Measurements from ENCODE around the gene QSOX2.

QSOX2 gene

GRCh38 chr9:136245219-136246150 is at the start of gene QSOX2:
Gene QSOX2 (minus strand): TSS chr9:136245812. CDS start chr9:136245803, 9 bp downstream.
- no peaks in the 10 kb centered on the region for H3K36me3 Mint-ChIP-seq
- H3K4me1 Mint-ChIP-seq (ENCODE audit: low read depth): peaks cover 37% of the 10 kb centered on the region
- H3K27ac Mint-ChIP-seq: peak within 1 kb of the TSS; percentile 98
- no peaks in the 10 kb centered on the region for H3K27me3 Mint-ChIP-seq
- H3K4me3 Mint-ChIP-seq: peak within 1 kb of the TSS; percentile 100
- H3K9me3 Mint-ChIP-seq (ENCODE audit: low read depth): no peaks in the 10 kb centered on the region

GRCh38 chr9:136295055-136295454 is 49.4 kb upstream of the QSOX2 start:
- H3K9me3 Mint-ChIP-seq (ENCODE audit: low read depth): no peaks in the 10 kb centered on the region
- H3K4me3 Mint-ChIP-seq: no peak overlapping the region
- H3K4me1 Mint-ChIP-seq (ENCODE audit: low read depth): no peaks in the 10 kb centered on the region
- no peak overlapping the region for H3K27ac Mint-ChIP-seq
- H3K27me3 Mint-ChIP-seq: no peaks in the 10 kb centered on the region
- H3K36me3 Mint-ChIP-seq: no peaks in the 10 kb centered on the region

GRCh38 chr9:136294437-136294836 is 48.8 kb upstream of the QSOX2 start:
- Mint-ChIP-seq H3K4me1 (ENCODE audit: low read depth) (no peaks in the 10 kb centered on the region), H3K27ac (no peak overlapping the region), H3K36me3 (no peaks in the 10 kb centered on the region), H3K9me3 (ENCODE audit: low read depth) (no peaks in the 10 kb centered on the region), H3K4me3 (no peak overlapping the region), H3K27me3 (no peaks in the 10 kb centered on the region)

- Mint-ChIP-seq H3K27me3 (no peaks in the 10 kb centered on the region), H3K36me3 (no peaks in the 10 kb centered on the region), H3K4me1 (ENCODE audit: low read depth) (no peaks in the 10 kb centered on the region), H3K27ac (no peak overlapping the region), H3K9me3 (ENCODE audit: low read depth) (no peaks in the 10 kb centered on the region), H3K4me3 (no peak overlapping the region)
Measured at GRCh38 chr9:136293476-136294077, 48.0 kb upstream of the QSOX2 start.

- Mint-ChIP-seq H3K4me3 (no peak overlapping the region), H3K36me3 (no peaks in the 10 kb centered on the region), H3K27ac (no peak overlapping the region), H3K27me3 (no peaks in the 10 kb centered on the region), H3K4me1 (ENCODE audit: low read depth) (no peaks in the 10 kb centered on the region), H3K9me3 (ENCODE audit: low read depth) (no peaks in the 10 kb centered on the region)
Measured at GRCh38 chr9:136292591-136293448, 47.2 kb upstream of the QSOX2 start.

- no peaks in the 10 kb centered on the region for H3K9me3 Mint-ChIP-seq (ENCODE audit: low read depth)
- no peak overlapping the region for H3K4me3 Mint-ChIP-seq
- no peaks in the 10 kb centered on the region for H3K36me3 Mint-ChIP-seq
- no peak overlapping the region for H3K27ac Mint-ChIP-seq
- no peaks in the 10 kb centered on the region for H3K27me3 Mint-ChIP-seq
- H3K4me1 Mint-ChIP-seq (ENCODE audit: low read depth): no peaks in the 10 kb centered on the region
Measured at GRCh38 chr9:136292026-136292538, 46.5 kb upstream of the QSOX2 start.

GRCh38 chr9:136291306-136292025 is 45.9 kb upstream of the QSOX2 start:
- Mint-ChIP-seq H3K27ac (no peak overlapping the region), H3K9me3 (ENCODE audit: low read depth) (no peaks in the 10 kb centered on the region), H3K27me3 (no peaks in the 10 kb centered on the region), H3K36me3 (no peaks in the 10 kb centered on the region), H3K4me3 (no peak overlapping the region), H3K4me1 (ENCODE audit: low read depth) (no peaks in the 10 kb centered on the region)

GRCh38 chr9:136290508-136291000 is 44.9 kb upstream of the QSOX2 start:
- no peaks in the 10 kb centered on the region for H3K27me3 Mint-ChIP-seq
- no peaks in the 10 kb centered on the region for H3K9me3 Mint-ChIP-seq (ENCODE audit: low read depth)
- H3K27ac Mint-ChIP-seq: no peak overlapping the region
- H3K4me3 Mint-ChIP-seq: no peak overlapping the region
- no peaks in the 10 kb centered on the region for H3K36me3 Mint-ChIP-seq
- no peaks in the 10 kb centered on the region for H3K4me1 Mint-ChIP-seq (ENCODE audit: low read depth)

GRCh38 chr9:136289651-136290507 is 44.3 kb upstream of the QSOX2 start:
- no peak overlapping the region for H3K27ac Mint-ChIP-seq
- no peak overlapping the region for H3K4me3 Mint-ChIP-seq
- no peaks in the 10 kb centered on the region for H3K4me1 Mint-ChIP-seq (ENCODE audit: low read depth)
- H3K36me3 Mint-ChIP-seq: no peaks in the 10 kb centered on the region
- H3K27me3 Mint-ChIP-seq: no peaks in the 10 kb centered on the region
- H3K9me3 Mint-ChIP-seq (ENCODE audit: low read depth): no peaks in the 10 kb centered on the region

GRCh38 chr9:136287960-136288753 is 42.5 kb upstream of the QSOX2 start:
- no peaks in the 10 kb centered on the region for H3K27me3 Mint-ChIP-seq
- no peaks in the 10 kb centered on the region for H3K36me3 Mint-ChIP-seq
- H3K9me3 Mint-ChIP-seq (ENCODE audit: low read depth): no peaks in the 10 kb centered on the region
- no peak overlapping the region for H3K4me3 Mint-ChIP-seq
- no peak overlapping the region for H3K27ac Mint-ChIP-seq
- peaks cover 3% of the 10 kb centered on the region for H3K4me1 Mint-ChIP-seq (ENCODE audit: low read depth)

GRCh38 chr9:136286987-136287379 is 41.4 kb upstream of the QSOX2 start:
- H3K36me3 Mint-ChIP-seq: no peaks in the 10 kb centered on the region
- no peaks in the 10 kb centered on the region for H3K9me3 Mint-ChIP-seq (ENCODE audit: low read depth)
- H3K4me3 Mint-ChIP-seq: no peak overlapping the region
- H3K4me1 Mint-ChIP-seq (ENCODE audit: low read depth): peaks cover 3% of the 10 kb centered on the region
- H3K27me3 Mint-ChIP-seq: no peaks in the 10 kb centered on the region
- H3K27ac Mint-ChIP-seq: no peak overlapping the region

GRCh38 chr9:136286359-136286986 is 40.9 kb upstream of the QSOX2 start:
- H3K27me3 Mint-ChIP-seq: no peaks in the 10 kb centered on the region
- no peak overlapping the region for H3K27ac Mint-ChIP-seq
- H3K36me3 Mint-ChIP-seq: no peaks in the 10 kb centered on the region

More at GRCh38 chr9:136286359-136286986, 40.9 kb upstream of the QSOX2 start:
- Mint-ChIP-seq H3K9me3 (ENCODE audit: low read depth) (no peaks in the 10 kb centered on the region), H3K4me1 (ENCODE audit: low read depth) (peaks cover 3% of the 10 kb centered on the region), H3K4me3 (no peak overlapping the region)

Measured in activated naive CD8-positive, alpha-beta T cell (primary cell).